A673 (cell line): ENCODE data around the gene SATB2. TPM values are rescaled to one million over a fixed set of nuclear protein-coding genes. Genes with fewer than 3 reads are reported as not detected.
A peak's percentile ranks its signal among the peaks of the same experiment; 100 is the strongest.

Experiments
- BruUV-seq: library from RNA; stranded (reverse); fragments of 400-500 nt; replicated peaks from 2 replicates; lab custom pipeline; 2021; lab: Mats Ljungman, UMichigan
- CTCF ChIA-PET: fragments of 300-600 bp; sonication (Branson Sonifier 250); formaldehyde crosslinking; loops from one replicate; lab custom pipeline; 2022; ENCODE audit warnings: antibody characterized with exemption; lab: Charles Lee
- POLR2A ChIA-PET: fragments of 300-600 bp; sonication (Branson Sonifier 250); formaldehyde crosslinking; loops from one replicate; lab custom pipeline; 2022; ENCODE audit warnings: antibody characterized with exemption; ENCODE audit not compliant: low non-redundant PET; lab: Charles Lee
- DNase-seq: peaks from one replicate; pipeline ENCODE4 v3.0.0-alpha.2; 2015; ENCODE audit warnings: low spot score
- H3K27ac ChIP-seq: fragments of 200-600 bp; sonication (generic); 2 replicates; pipeline ENCODE4 v1.5.1; 2016; ENCODE audit warnings: mixed run types, low read depth, mild to moderate bottlenecking, mixed read lengths, antibody characterized with exemption, low read length; ENCODE audit not compliant: poor library complexity, severe bottlenecking
- H3K27me3 ChIP-seq: fragments of 200-600 bp; sonication (generic); replicated peaks from 2 replicates; pipeline ENCODE4 v1.6.1; 2017; ENCODE audit warnings: mixed run types, low read depth, mild to moderate bottlenecking, mixed read lengths, antibody characterized with exemption, low read length; ENCODE audit not compliant: insufficient read depth, poor library complexity
- H3K36me3 ChIP-seq: fragments of 200-600 bp; sonication (generic); 2 replicates; pipeline ENCODE4 v1.6.1; 2016; ENCODE audit warnings: mixed run types, mild to moderate bottlenecking, mixed read lengths, antibody characterized with exemption, low read length; ENCODE audit not compliant: insufficient read depth, poor library complexity, severe bottlenecking
- H3K4me1 ChIP-seq: fragments of 200-600 bp; sonication (generic); 2 replicates; pipeline ENCODE4 v1.6.1; 2017; ENCODE audit warnings: mixed run types, mild to moderate bottlenecking, mixed read lengths, antibody characterized with exemption, low read length; ENCODE audit not compliant: insufficient read depth, poor library complexity, severe bottlenecking
- H3K4me3 ChIP-seq: fragments of 200-600 bp; sonication (generic); 2 replicates; pipeline ENCODE4 v1.5.1; 2016; ENCODE audit warnings: low read depth, mixed run types, mild to moderate bottlenecking, mixed read lengths, low read length; ENCODE audit not compliant: poor library complexity, severe bottlenecking
- H3K9me3 ChIP-seq: fragments of 200-600 bp; sonication (generic); 2 replicates; pipeline ENCODE4 v1.6.1; 2016; ENCODE audit warnings: mixed run types, low read depth, mild to moderate bottlenecking, mixed read lengths, antibody characterized with exemption, low read length; ENCODE audit not compliant: poor library complexity, severe bottlenecking
- EZH2 ChIP-seq: fragments of 200-600 bp; sonication (generic); IDR thresholded peaks from 2 replicates; pipeline ENCODE4 v1.6.1; 2017; ENCODE audit warnings: borderline replicate concordance, low read depth, mild to moderate bottlenecking, mixed read lengths, antibody characterized with exemption, low read length; ENCODE audit not compliant: poor library complexity, severe bottlenecking
- intact Hi-C: fragments of 100-400 bp; cut with micrococcal nuclease; formaldehyde crosslinking; loops from one replicate; pipeline ENCODE4 v1.10.0; 2022; ENCODE audit not compliant: unreplicated experiment
- total RNA-seq: library from RNA; stranded (reverse); gene quantifications from 2 replicates; pipeline ENCODE4 v1.2.3, GENCODE V29; 2021
- TF ChIP-seq, protein P1 (sequence below): fragments of 300-800, 200-600 bp; sonication (generic); conservative IDR thresholded peaks from 2 replicates; pipeline ENCODE4 v1.5.1; 2017; ENCODE audit warnings: low read depth, mild to moderate bottlenecking, antibody characterized with exemption, low read length, moderate library complexity, mixed read lengths

Gene SATB2
- total RNA-seq, 1 experiment from 2014 or later: 23.2 TPM

DNA sequence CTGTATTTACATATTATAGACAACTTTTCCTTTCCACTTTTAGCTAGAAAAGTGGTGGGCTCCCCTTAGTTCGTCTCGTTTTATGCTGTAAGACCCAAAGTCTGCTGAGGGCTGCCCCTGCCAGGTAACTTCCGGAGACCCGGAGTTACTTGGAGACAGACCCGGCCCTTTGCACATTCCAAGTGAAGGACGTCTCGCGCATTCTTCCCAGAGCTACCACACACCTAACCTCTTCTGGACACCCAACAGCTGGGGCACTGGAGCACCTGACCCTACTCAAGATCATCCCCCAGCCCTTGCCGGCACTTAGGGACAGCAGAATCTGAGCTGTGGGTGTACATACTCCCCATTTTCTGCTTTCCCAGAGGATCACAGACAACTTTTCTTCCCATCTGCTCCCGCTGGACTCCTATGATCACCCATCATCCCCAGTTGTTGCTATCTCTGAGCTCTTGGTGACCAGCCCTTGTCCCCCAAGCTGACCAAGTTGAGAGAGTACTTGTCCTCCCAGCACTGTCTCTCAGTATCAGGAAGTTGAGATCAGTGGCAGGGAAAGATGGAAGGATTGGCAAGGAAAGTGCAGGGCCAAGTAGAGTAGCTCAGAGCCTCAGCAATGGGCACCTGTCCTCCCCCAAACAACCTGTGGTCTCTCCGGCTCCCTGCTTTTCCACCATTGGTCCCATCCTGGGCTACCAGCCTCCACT lies 8.4 kb upstream of the SATB2 start:
- CTCF ChIA-PET: no interaction called here
- H3K36me3 ChIP-seq: no peaks in the 10 kb centered on the region
- peaks cover 43% of the 10 kb centered on the region for H3K27me3 ChIP-seq
- BruUV-seq: no TSS peak
- H3K4me3 ChIP-seq: no peak overlapping the region
- DNase-seq: no peak
- POLR2A ChIA-PET: no interaction called here
- intact Hi-C loops: no loop called here
- no peak for TF ChIP-seq EZH2
- TF ChIP-seq, protein P1, sequence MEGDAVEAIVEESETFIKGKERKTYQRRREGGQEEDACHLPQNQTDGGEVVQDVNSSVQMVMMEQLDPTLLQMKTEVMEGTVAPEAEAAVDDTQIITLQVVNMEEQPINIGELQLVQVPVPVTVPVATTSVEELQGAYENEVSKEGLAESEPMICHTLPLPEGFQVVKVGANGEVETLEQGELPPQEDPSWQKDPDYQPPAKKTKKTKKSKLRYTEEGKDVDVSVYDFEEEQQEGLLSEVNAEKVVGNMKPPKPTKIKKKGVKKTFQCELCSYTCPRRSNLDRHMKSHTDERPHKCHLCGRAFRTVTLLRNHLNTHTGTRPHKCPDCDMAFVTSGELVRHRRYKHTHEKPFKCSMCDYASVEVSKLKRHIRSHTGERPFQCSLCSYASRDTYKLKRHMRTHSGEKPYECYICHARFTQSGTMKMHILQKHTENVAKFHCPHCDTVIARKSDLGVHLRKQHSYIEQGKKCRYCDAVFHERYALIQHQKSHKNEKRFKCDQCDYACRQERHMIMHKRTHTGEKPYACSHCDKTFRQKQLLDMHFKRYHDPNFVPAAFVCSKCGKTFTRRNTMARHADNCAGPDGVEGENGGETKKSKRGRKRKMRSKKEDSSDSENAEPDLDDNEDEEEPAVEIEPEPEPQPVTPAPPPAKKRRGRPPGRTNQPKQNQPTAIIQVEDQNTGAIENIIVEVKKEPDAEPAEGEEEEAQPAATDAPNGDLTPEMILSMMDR: no peak
- peaks cover 3% of the 10 kb centered on the region for H3K4me1 ChIP-seq
- no peak overlapping the region for H3K27ac ChIP-seq
- no peaks in the 10 kb centered on the region for H3K9me3 ChIP-seq

DNA sequence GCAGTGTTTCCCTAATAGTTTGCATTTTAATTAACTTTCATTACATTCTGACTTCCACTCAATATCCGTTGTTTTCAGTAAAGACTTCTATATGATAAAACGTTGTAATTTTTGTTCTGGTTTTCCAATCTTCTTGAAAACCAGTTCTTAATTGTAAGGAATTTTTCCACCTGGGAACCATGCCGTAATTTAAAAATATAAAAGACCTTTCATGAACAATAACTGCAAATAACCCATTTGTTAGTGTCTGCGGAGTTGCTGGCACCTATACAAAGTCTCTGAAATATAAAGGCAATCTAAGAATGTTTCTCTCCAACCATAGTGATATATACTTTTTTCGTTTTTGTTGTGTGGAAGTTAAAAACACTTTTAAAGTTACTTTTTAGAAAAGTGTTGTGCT lies 7.7 kb upstream of the SATB2 start:
- no TSS peak for BruUV-seq
- Histone ChIP-seq H3K4me1 (peaks cover 5% of the 10 kb centered on the region), H3K36me3 (no peaks in the 10 kb centered on the region), H3K4me3 (no peak overlapping the region), H3K27me3 (peaks cover 38% of the 10 kb centered on the region), H3K9me3 (no peaks in the 10 kb centered on the region), H3K27ac (no peak overlapping the region)
- TF ChIP-seq EZH2: no peak
- ChIA-PET POLR2A (interaction anchor here (0.7 kb wide), 1 partner anchor 59 kb away, joined by 3 read pairs; no protein-coding TSS in a partner anchor), CTCF (no interaction called here)
- DNase-seq: no peak
- intact Hi-C loops: no loop called here

DNA sequence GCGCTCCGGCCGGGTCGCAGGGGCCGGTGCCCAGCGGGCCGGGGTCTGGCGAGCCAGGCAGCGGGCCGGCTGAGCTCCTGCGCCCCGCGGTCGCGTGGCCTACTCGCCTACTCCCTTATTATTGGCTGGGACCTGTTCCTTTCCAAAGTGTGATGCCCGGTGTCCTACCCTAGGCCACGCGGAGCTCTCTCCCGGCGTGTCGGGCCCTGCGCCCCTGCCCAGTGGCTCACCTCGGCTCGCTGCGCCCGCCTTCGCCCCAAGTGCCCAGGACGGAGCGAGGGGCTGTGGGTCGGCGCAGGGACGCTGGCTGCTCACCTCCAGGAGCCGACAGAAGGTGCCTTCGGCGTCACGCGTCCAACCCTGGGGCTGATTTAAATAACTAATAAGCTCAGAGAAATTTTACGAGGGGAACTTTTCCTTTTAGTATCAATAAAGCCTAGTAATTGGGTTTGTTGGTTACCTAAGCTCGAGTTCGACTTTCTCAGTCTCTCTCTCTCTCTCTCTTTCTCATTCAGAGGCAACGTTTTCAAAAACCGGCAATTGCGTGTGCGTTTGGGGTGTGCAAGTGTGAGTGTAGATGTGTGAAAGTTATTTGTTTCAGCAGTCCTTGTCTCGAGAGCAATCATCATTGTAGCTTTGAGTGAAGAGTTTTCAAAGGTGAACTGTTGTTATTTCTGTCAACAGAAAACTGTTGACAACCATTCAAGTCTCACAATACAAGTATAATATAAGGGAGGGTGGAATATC lies 7.0 kb upstream of the SATB2 start:
- Histone ChIP-seq H3K27me3 (peaks cover 32% of the 10 kb centered on the region), H3K9me3 (no peaks in the 10 kb centered on the region), H3K4me1 (peaks cover 7% of the 10 kb centered on the region), H3K36me3 (no peaks in the 10 kb centered on the region), H3K27ac (no peak overlapping the region), H3K4me3 (peak overlapping the region; percentile 73)
- ChIA-PET CTCF (no interaction called here), POLR2A (interaction anchor here (0.7 kb wide), 1 partner anchor 58 kb away, joined by 3 read pairs; no protein-coding TSS in a partner anchor)
- no TSS peak for BruUV-seq
- TF ChIP-seq EZH2: no peak
- TF ChIP-seq, protein P1: no peak
- intact Hi-C loops: no loop called here
- DNase-seq: no peak
